Measurements from ENCODE around the gene FCSK.

The FCSK gene

GRCh38 chr16:70418274-70418992 is 36.0 kb upstream of the FCSK start:
- no peak overlapping the region for H3K27ac ChIP-seq
- TF ChIP-seq ZFX (IDR thresholded peaks at IDR 0.05) = no peak

GRCh38 chr16:70418993-70419318 is 35.4 kb upstream of the FCSK start:
- TF ChIP-seq ZFX (IDR thresholded peaks at IDR 0.05) = no peak
- TF ChIP-seq CTCF (conservative IDR thresholded peaks at IDR 0.05) = no peak
- no peak overlapping the region for H3K27ac ChIP-seq

- H3K27ac ChIP-seq = no peak overlapping the region
- TF ChIP-seq CTCF (conservative IDR thresholded peaks at IDR 0.05) (no peak), ZFX (IDR thresholded peaks at IDR 0.05) (no peak)
Measured at GRCh38 chr16:70419384-70420327, 34.7 kb upstream of the FCSK start.

- TF ChIP-seq CTCF (conservative IDR thresholded peaks at IDR 0.05) (no peak), ZFX (IDR thresholded peaks at IDR 0.05) (no peak)
- no peak overlapping the region for H3K27ac ChIP-seq
Measured at GRCh38 chr16:70421014-70421413, 33.4 kb upstream of the FCSK start.

GRCh38 chr16:70421473-70422311 is 32.7 kb upstream of the FCSK start:
- TF ChIP-seq CTCF (conservative IDR thresholded peaks at IDR 0.05) (no peak), ZFX (IDR thresholded peaks at IDR 0.05) (no peak)
- H3K27ac ChIP-seq = no peak overlapping the region

- no peak overlapping the region for H3K27ac ChIP-seq
- TF ChIP-seq ZFX (IDR thresholded peaks at IDR 0.05) (no peak), CTCF (conservative IDR thresholded peaks at IDR 0.05) (no peak)
Measured at GRCh38 chr16:70422543-70422942, 31.9 kb upstream of the FCSK start.

GRCh38 chr16:70427786-70428177 is 26.6 kb upstream of the FCSK start:
- H3K27ac ChIP-seq = peak overlapping the region; percentile 79
- TF ChIP-seq CTCF (conservative IDR thresholded peaks at IDR 0.05) (no peak), ZFX (IDR thresholded peaks at IDR 0.05) (no peak)

Measured in C4-2B (cell line).